Measurements from ENCODE around the gene GYS2.

GYS2 gene

GRCh38 chr12:21644516-21644915 lies 39.9 kb upstream of the GYS2 start:
- TF ChIP-seq CTCF (conservative IDR thresholded peaks at IDR 0.05; ENCODE audit: low read depth) = no peak
- ChIA-PET CTCF (no interaction called here), POLR2A (ENCODE audit: low non-redundant PET) (no interaction called here)
- no peak overlapping the region for H3K27ac ChIP-seq
- DNase-seq (ENCODE audit: low spot score) = no peak

- no peak for DNase-seq (ENCODE audit: low spot score)
- no peak for TF ChIP-seq CTCF (conservative IDR thresholded peaks at IDR 0.05; ENCODE audit: low read depth)
- no peak overlapping the region for H3K27ac ChIP-seq
- POLR2A ChIA-PET (ENCODE audit: low non-redundant PET) = no interaction called here
- CTCF ChIA-PET = no interaction called here
Measured at GRCh38 chr12:21643758-21644157, 39.1 kb upstream of the GYS2 start.

- ChIA-PET POLR2A (ENCODE audit: low non-redundant PET) (no interaction called here), CTCF (no interaction called here)
- no peak for DNase-seq (ENCODE audit: low spot score)
- no peak for TF ChIP-seq CTCF (conservative IDR thresholded peaks at IDR 0.05; ENCODE audit: low read depth)
- H3K27ac ChIP-seq = no peak overlapping the region
Measured at GRCh38 chr12:21642707-21643389, 38.2 kb upstream of the GYS2 start.

- POLR2A ChIA-PET (ENCODE audit: low non-redundant PET) = no interaction called here
- DNase-seq (ENCODE audit: low spot score) = no peak
- no peak overlapping the region for H3K27ac ChIP-seq
- no peak for TF ChIP-seq CTCF (conservative IDR thresholded peaks at IDR 0.05; ENCODE audit: low read depth)
- CTCF ChIA-PET = no interaction called here
Measured at GRCh38 chr12:21638054-21638891, 33.6 kb upstream of the GYS2 start.

- DNase-seq (ENCODE audit: low spot score) = no peak
- no peak for TF ChIP-seq CTCF (conservative IDR thresholded peaks at IDR 0.05; ENCODE audit: low read depth)
- ChIA-PET CTCF (no interaction called here), POLR2A (ENCODE audit: low non-redundant PET) (no interaction called here)
- no peak overlapping the region for H3K27ac ChIP-seq
Measured at GRCh38 chr12:21634245-21634644, 29.6 kb upstream of the GYS2 start.

- TF ChIP-seq CTCF (conservative IDR thresholded peaks at IDR 0.05; ENCODE audit: low read depth) = no peak
- CTCF ChIA-PET = no interaction called here
- POLR2A ChIA-PET (ENCODE audit: low non-redundant PET) = no interaction called here
- H3K27ac ChIP-seq = no peak overlapping the region
- DNase-seq (ENCODE audit: low spot score) = no peak
Measured at GRCh38 chr12:21631367-21631766, 26.7 kb upstream of the GYS2 start.
